Measurements from ENCODE around the gene C12orf43. TPM values are rescaled to one million over a fixed set of nuclear protein-coding genes. Genes with fewer than 3 reads are reported as not detected.

The C12orf43 gene
- total RNA-seq, 1 donor from 2014 or later = 24.8 TPM

GRCh38 chr12:120981407-120981941, 34.8 kb downstream of the C12orf43 start:
- ChIA-PET POLR2A (no interaction called here), CTCF (no interaction called here)

DNA sequence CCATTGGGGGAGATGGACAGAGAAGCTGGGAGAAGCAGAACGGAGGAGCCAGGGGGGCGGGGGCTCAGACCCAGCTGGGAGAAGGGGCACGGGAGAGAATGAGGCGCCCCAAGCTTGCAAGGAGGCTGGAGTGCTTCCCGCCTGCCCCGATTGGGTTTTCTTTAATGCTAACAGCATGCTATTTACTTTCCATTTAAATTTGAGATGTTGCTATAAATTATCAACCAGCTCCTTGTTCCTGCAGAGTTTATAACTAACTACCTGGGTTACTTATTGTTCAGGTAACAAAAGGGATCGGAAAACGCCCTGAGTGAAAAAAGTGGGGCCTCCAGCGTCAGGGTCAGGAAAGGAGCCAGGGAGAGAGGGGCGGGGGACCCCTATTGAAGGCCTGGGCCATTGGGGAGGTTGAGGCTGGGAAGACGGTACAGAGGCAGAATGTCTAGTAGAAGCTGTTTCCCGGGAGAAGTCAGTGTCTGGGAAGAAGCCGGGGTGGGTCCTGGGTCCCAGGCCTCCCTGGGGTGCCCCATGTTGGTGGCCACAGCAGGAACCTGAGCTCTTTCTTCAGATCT, 35.4 kb downstream of the C12orf43 start:
- POLR2A ChIA-PET = no interaction called here
- no peaks in the 10 kb centered on the region for H3K27me3 Mint-ChIP-seq
- intact Hi-C loops (cut with micrococcal nuclease) = no loop called here

More at GRCh38 chr12:120981407-120981941, 34.8 kb downstream of the C12orf43 start:
- H3K27ac Mint-ChIP-seq = no peak overlapping the region
- no peaks in the 10 kb centered on the region for H3K9me3 Mint-ChIP-seq
- no peak overlapping the region for H3K4me3 Mint-ChIP-seq
- no peaks in the 10 kb centered on the region for H3K27me3 Mint-ChIP-seq
- TF ChIP-seq, protein P1, sequence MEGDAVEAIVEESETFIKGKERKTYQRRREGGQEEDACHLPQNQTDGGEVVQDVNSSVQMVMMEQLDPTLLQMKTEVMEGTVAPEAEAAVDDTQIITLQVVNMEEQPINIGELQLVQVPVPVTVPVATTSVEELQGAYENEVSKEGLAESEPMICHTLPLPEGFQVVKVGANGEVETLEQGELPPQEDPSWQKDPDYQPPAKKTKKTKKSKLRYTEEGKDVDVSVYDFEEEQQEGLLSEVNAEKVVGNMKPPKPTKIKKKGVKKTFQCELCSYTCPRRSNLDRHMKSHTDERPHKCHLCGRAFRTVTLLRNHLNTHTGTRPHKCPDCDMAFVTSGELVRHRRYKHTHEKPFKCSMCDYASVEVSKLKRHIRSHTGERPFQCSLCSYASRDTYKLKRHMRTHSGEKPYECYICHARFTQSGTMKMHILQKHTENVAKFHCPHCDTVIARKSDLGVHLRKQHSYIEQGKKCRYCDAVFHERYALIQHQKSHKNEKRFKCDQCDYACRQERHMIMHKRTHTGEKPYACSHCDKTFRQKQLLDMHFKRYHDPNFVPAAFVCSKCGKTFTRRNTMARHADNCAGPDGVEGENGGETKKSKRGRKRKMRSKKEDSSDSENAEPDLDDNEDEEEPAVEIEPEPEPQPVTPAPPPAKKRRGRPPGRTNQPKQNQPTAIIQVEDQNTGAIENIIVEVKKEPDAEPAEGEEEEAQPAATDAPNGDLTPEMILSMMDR (IDR thresholded peaks at IDR 0.05) = no peak
- intact Hi-C loops (cut with micrococcal nuclease) = no loop called here
- no peak for DNase-seq
- no peaks in the 10 kb centered on the region for H3K36me3 Mint-ChIP-seq (ENCODE audit: low read depth)
- no peak for ATAC-seq (ENCODE audit: low read depth)
- no peaks in the 10 kb centered on the region for H3K4me1 Mint-ChIP-seq

DNA sequence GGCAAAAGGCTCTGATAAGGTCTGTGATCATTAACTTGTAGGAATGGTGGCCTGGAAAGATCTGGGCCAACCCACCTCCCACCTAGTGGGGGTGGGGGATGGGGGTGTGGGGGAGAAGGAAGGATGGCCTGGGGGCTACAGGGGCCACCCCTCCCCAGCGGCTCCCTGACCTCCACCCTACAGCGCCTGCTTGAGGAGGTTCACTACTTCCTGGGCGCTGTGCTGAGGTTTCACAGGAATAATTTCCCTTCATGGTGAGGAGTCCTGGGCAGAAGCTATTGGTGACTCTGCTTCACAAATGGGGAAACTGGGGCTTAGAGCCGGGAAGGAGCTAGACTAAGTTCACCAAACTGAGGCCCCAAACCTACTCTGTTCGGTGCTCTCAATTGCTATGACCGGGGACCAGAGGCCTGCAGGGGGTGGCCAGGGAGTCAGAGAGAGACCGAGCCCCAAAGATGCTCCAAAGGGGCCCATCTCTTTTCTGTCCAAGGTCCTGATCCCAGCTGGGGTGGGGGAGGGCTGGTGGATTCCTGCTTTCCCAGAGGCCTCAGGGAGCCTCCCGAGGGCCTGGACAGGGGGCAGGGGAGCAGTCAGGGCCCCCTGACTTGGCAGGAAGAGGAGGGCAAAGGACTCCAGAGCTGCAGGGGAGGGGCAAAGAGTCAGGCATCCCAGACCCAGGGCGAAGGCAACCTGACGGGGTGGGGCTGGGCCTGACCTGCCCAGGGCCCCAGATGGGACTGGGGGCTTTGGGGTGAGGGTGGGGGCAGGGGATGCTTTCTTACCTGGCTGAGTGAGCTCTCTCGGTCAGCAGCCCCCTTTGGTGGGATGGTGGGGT, 36.2 kb downstream of the C12orf43 start:
- DNase-seq (no peak), ATAC-seq (ENCODE audit: low read depth) (no peak)
- no peaks in the 10 kb centered on the region for H3K36me3 Mint-ChIP-seq (ENCODE audit: low read depth)
- TF ChIP-seq, protein P1 (IDR thresholded peaks at IDR 0.05) = no peak
- H3K4me3 Mint-ChIP-seq = no peak overlapping the region
- intact Hi-C loops (cut with micrococcal nuclease) = no loop called here
- POLR2A ChIA-PET = no interaction called here
- no peak overlapping the region for H3K27ac Mint-ChIP-seq
- no peaks in the 10 kb centered on the region for H3K27me3 Mint-ChIP-seq
- H3K4me1 Mint-ChIP-seq = no peaks in the 10 kb centered on the region
- H3K9me3 Mint-ChIP-seq = no peaks in the 10 kb centered on the region
- CTCF ChIA-PET = interaction anchor here (1.4 kb wide), 1 partner anchor 8 kb away, joined by 4 read pairs; no protein-coding TSS in a partner anchor

More for the DNA sequence above, 35.4 kb downstream of the C12orf43 start:
- no peak overlapping the region for H3K4me3 Mint-ChIP-seq
- TF ChIP-seq, protein P1 (IDR thresholded peaks at IDR 0.05) = no peak
- H3K27ac Mint-ChIP-seq = no peak overlapping the region
- CTCF ChIA-PET = interaction anchor here (1.4 kb wide), 1 partner anchor 9 kb away, joined by 4 read pairs; no protein-coding TSS in a partner anchor
- H3K36me3 Mint-ChIP-seq (ENCODE audit: low read depth) = no peaks in the 10 kb centered on the region
- DNase-seq (no peak), ATAC-seq (ENCODE audit: low read depth) (no peak)
- no peaks in the 10 kb centered on the region for H3K4me1 Mint-ChIP-seq
- H3K9me3 Mint-ChIP-seq = no peaks in the 10 kb centered on the region

DNA sequence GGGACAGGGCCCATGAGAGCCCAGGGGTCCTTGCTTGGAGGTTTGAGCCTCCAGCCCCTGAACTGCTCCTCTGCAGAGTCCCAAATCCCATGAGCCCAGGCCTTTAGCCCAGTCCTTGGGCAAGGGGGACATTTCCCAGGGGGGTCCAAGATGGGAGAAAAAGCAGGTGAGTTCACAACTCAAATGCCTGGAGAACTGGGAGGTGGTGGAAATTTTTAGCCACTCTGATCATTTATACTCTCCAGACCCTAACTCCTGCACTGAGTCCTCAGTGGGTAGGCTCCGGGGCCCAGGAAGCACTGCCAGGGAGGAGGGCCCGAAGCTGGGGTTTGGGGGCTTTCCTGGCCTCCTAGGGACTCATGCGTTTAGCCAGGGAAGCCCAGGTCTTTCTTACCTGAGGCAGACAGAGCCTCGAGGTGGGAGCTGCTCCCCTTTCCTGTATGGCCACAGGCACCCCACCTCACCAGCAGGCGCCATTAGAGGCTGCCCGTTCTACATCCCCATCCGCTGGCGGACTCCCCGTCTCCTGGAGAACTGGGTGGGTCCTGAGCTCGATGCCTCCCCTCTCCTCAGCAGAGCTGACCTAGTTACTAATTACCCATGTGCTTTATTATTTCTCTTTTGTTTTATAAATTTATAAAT, 36.9 kb downstream of the C12orf43 start:
- no peak overlapping the region for H3K27ac Mint-ChIP-seq
- DNase-seq (no peak), ATAC-seq (ENCODE audit: low read depth) (no peak)
- intact Hi-C loops (cut with micrococcal nuclease) = no loop called here
- CTCF ChIA-PET = interaction anchor here (1.4 kb wide), 1 partner anchor 8 kb away, joined by 4 read pairs; no protein-coding TSS in a partner anchor
- no peaks in the 10 kb centered on the region for H3K4me1 Mint-ChIP-seq
- TF ChIP-seq, protein P1 (IDR thresholded peaks at IDR 0.05) = no peak
- H3K27me3 Mint-ChIP-seq = no peaks in the 10 kb centered on the region
- POLR2A ChIA-PET = no interaction called here
- no peaks in the 10 kb centered on the region for H3K36me3 Mint-ChIP-seq (ENCODE audit: low read depth)
- no peaks in the 10 kb centered on the region for H3K9me3 Mint-ChIP-seq
- H3K4me3 Mint-ChIP-seq = no peak overlapping the region
